B cell (primary cell): ENCODE results near the gene ZBTB21. TPM values are rescaled to one million over a fixed set of nuclear protein-coding genes. Genes with fewer than 3 reads are reported as not detected.

Experiments
- ATAC-seq: fragments of 200-7000 bp; cut with Tn5 transposase; one replicate; pipeline ENCODE4 v1.10.0; 2021; ENCODE audit warnings: low read depth, mild to moderate bottlenecking, moderate number of reproducible peaks, moderate library complexity
- CTCF ChIA-PET: fragments of 350-600 bp; sonication (Branson Sonifier 250); formaldehyde crosslinking; loops from one replicate; lab custom pipeline; 2021; ENCODE audit warnings: antibody characterized with exemption, inconsistent platforms; lab: Charles Lee
- POLR2A ChIA-PET: fragments of 350-600 bp; sonication (Branson Sonifier 250); formaldehyde crosslinking; loops from one replicate; lab custom pipeline; 2021; ENCODE audit warnings: antibody characterized with exemption; lab: Charles Lee
- DNase-seq: peaks from one replicate; pipeline ENCODE4 v3.0.0; 2013
- H2AFZ ChIP-seq: 2 replicates; pipeline ENCODE4 v1.6.1; 2012; ENCODE audit warnings: mild to moderate bottlenecking, low read depth, low read length; ENCODE audit not compliant: insufficient read depth, poor library complexity, severe bottlenecking
- H3K27ac ChIP-seq, 2 donors: 1 replicate in 1 of 2; 2 replicates in 1 of 2; pipeline ENCODE4 v1.5.1; 2012 to 2013; ENCODE audit warnings: low read length in 2 of 2, mild to moderate bottlenecking in 2 of 2, moderate library complexity in 1 of 2
- H3K27me3 ChIP-seq, 4 experiments: fragments of 200-600 bp in 1 of 4; sonication (generic) in 1 of 4; replicated peaks in 1 of 4; 1 replicate in 2 of 4; 2 replicates in 2 of 4; pipeline versions ENCODE4 v1.6.1 to v1.7.0; 2013 to 2016; ENCODE audit warnings: low read length in 3 of 4, mild to moderate bottlenecking in 2 of 4, mixed read lengths in 1 of 4, moderate library complexity in 1 of 4; ENCODE audit not compliant: insufficient read depth in 4 of 4, control insufficient read depth in 3 of 4; ENCODE audit errors: control extremely low read depth in 1 of 4
- H3K36me3 ChIP-seq, 2 experiments: replicated peaks in 1 of 2; 1 replicate in 1 of 2; 2 replicates in 1 of 2; pipeline versions ENCODE4 v1.6.1 to v1.7.1; 2013; ENCODE audit warnings: low read length in 1 of 2; ENCODE audit not compliant: insufficient read depth in 2 of 2, control insufficient read depth in 1 of 2; ENCODE audit errors: control extremely low read depth in 1 of 2, extremely low read depth in 1 of 2
- H3K4me1 ChIP-seq, 2 donors: fragments of 200-600 bp in 1 of 2; sonication (generic) in 1 of 2; 1 replicate in 1 of 2; 2 replicates in 1 of 2; pipeline versions ENCODE4 v1.5.1 to v1.6.1; 2013 to 2017; ENCODE audit warnings: low read length in 2 of 2; ENCODE audit not compliant: control insufficient read depth in 2 of 2, insufficient read depth in 2 of 2
- H3K4me2 ChIP-seq: replicated peaks from 2 replicates; pipeline ENCODE3; 2012; ENCODE audit warnings: mild to moderate bottlenecking, low read depth, low read length; ENCODE audit not compliant: poor library complexity, severe bottlenecking
- H3K4me3 ChIP-seq, 5 experiments: fragments of 200-600 bp in 1 of 5; sonication (generic) in 1 of 5; 1 replicate in 3 of 5; 2 replicates in 2 of 5; pipeline versions ENCODE4 v1.5.1 to v1.7.0; 2011 to 2016; ENCODE audit warnings: low read length in 4 of 5, mild to moderate bottlenecking in 4 of 5, low read depth in 2 of 5, control low read depth in 1 of 5, moderate library complexity in 1 of 5; ENCODE audit not compliant: insufficient read depth in 1 of 5; ENCODE audit errors: control extremely low read depth in 1 of 5, extremely low read depth in 1 of 5
- H3K79me2 ChIP-seq: fragments of 200-600 bp; sonication (generic); one replicate; pipeline ENCODE4 v1.6.0; 2016; ENCODE audit warnings: low read length; ENCODE audit not compliant: control insufficient read depth, insufficient read depth
- H3K9ac ChIP-seq: fragments of 200-600 bp; sonication (generic); 2 replicates; pipeline ENCODE4 v1.6.1; 2017; ENCODE audit warnings: mild to moderate bottlenecking, low read length, moderate library complexity
- H3K9me3 ChIP-seq, 3 donors: one replicate each; pipeline versions ENCODE4 v1.6.1 to v1.7.1; 2013; ENCODE audit warnings: low read length in 2 of 3; ENCODE audit not compliant: control insufficient read depth in 2 of 3, insufficient read depth in 1 of 3; ENCODE audit errors: control extremely low read depth in 1 of 3
- H4K20me1 ChIP-seq: 2 replicates; pipeline ENCODE4 v1.6.0; 2012; ENCODE audit warnings: mild to moderate bottlenecking, low read length; ENCODE audit not compliant: insufficient read depth, control insufficient read depth, poor library complexity, severe bottlenecking
- H3K27ac Mint-ChIP-seq: one replicate; pipeline ENCODE4 v1.8.0; 2021; ENCODE audit warnings: mixed read lengths
- H3K27me3 Mint-ChIP-seq: one replicate; pipeline ENCODE4 v1.8.0; 2021; ENCODE audit warnings: mixed read lengths
- H3K4me1 Mint-ChIP-seq: one replicate; pipeline ENCODE4 v1.8.0; 2021; ENCODE audit warnings: mixed read lengths
- H3K4me3 Mint-ChIP-seq: one replicate; pipeline ENCODE4 v1.8.0; 2021; ENCODE audit warnings: mixed read lengths
- H3K9me3 Mint-ChIP-seq: one replicate; pipeline ENCODE4 v1.8.0; 2022; ENCODE audit warnings: mixed read lengths; ENCODE audit not compliant: insufficient read depth
- EZH2 ChIP-seq: IDR thresholded peaks from 2 replicates; pipeline ENCODE4 v1.6.1; 2012; ENCODE audit warnings: borderline replicate concordance, low read depth, mild to moderate bottlenecking, moderate library complexity, low read length; ENCODE audit not compliant: insufficient read depth, poor library complexity, severe bottlenecking
- WGBS: methylation state at CpG from one replicate; pipeline ENCODE4 v1.1.5; 2013; ENCODE audit warnings: missing lambda C conversion rate; ENCODE audit not compliant: insufficient coverage; 5-methylcytosine and 5-hydroxymethylcytosine counted together
- intact Hi-C: fragments of 100-400 bp; cut with micrococcal nuclease; formaldehyde crosslinking; loops from one replicate; pipeline ENCODE4 v1.10.0; 2022
- polyA plus RNA-seq: library from polyadenylated mRNA; depleted of rRNA; stranded (reverse); fragments of >200 nt; gene quantifications from 2 replicates; pipeline ENCODE4 v1.2.3, GENCODE V29; 2012
- total RNA-seq, 2 donors: library from RNA; stranded (reverse); fragments of 120-200 nt in 1 of 2; gene quantifications; 1 replicate in 1 of 2; 2 replicates in 1 of 2; pipeline versions ENCODE4 v1.2.3 to v1.2.4, GENCODE V29; 2013 to 2022
- TF ChIP-seq, protein P1 (sequence below): fragments of 200-600 bp; IDR thresholded peaks from one replicate; pipeline ENCODE4 v1.8.0; 2022; ENCODE audit warnings: antibody characterized with exemption, mild to moderate bottlenecking

ZBTB21 gene
- total and polyA plus RNA-seq, 2 donors (not counting 1 experiment from before 2014, with no cell fraction given), result 12.4 to 40.1 TPM

GRCh38 chr21:42037516-42037915 lies 27.4 kb upstream of the ZBTB21 start:
- no peak overlapping the region for H3K9ac ChIP-seq
- 81% methylated on average over 4 of the region's 9 CpGs for WGBS
- no peak for TF ChIP-seq EZH2
- TF ChIP-seq, protein P1, sequence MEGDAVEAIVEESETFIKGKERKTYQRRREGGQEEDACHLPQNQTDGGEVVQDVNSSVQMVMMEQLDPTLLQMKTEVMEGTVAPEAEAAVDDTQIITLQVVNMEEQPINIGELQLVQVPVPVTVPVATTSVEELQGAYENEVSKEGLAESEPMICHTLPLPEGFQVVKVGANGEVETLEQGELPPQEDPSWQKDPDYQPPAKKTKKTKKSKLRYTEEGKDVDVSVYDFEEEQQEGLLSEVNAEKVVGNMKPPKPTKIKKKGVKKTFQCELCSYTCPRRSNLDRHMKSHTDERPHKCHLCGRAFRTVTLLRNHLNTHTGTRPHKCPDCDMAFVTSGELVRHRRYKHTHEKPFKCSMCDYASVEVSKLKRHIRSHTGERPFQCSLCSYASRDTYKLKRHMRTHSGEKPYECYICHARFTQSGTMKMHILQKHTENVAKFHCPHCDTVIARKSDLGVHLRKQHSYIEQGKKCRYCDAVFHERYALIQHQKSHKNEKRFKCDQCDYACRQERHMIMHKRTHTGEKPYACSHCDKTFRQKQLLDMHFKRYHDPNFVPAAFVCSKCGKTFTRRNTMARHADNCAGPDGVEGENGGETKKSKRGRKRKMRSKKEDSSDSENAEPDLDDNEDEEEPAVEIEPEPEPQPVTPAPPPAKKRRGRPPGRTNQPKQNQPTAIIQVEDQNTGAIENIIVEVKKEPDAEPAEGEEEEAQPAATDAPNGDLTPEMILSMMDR, result no peak
- H3K36me3 ChIP-seq, result no peaks in the 10 kb centered on the region
- H3K4me3 ChIP-seq, result no peak overlapping the region
- no peak for DNase-seq
- no peaks in the 10 kb centered on the region for H3K79me2 ChIP-seq
- no peak overlapping the region for H3K27ac ChIP-seq
- Mint-ChIP-seq H3K27ac (no peak overlapping the region), H3K4me1 (peaks cover 11% of the 10 kb centered on the region), H3K4me3 (no peak overlapping the region), H3K27me3 (peaks cover 8% of the 10 kb centered on the region), H3K9me3 (no peaks in the 10 kb centered on the region)
- ChIA-PET POLR2A (no interaction called here), CTCF (no interaction called here)
- H3K27me3 ChIP-seq, result no peaks in the 10 kb centered on the region
- H3K4me1 ChIP-seq, result peaks cover 0 to 5% of the 10 kb centered on the region in 2 donors
- no peak overlapping the region for H2AFZ ChIP-seq
- H3K9me3 ChIP-seq, result peaks cover 0 to 9% (median 0%) of the 10 kb centered on the region in 3 donors
- H4K20me1 ChIP-seq, result no peaks in the 10 kb centered on the region
- no peak overlapping the region for H3K4me2 ChIP-seq
- intact Hi-C loops, result no loop called here
- ATAC-seq, result no peak

- Mint-ChIP-seq H3K27me3 (peaks cover 8% of the 10 kb centered on the region), H3K27ac (no peak overlapping the region), H3K4me1 (peaks cover 11% of the 10 kb centered on the region), H3K9me3 (no peaks in the 10 kb centered on the region), H3K4me3 (no peak overlapping the region)
- peaks cover 0 to 5% of the 10 kb centered on the region in 2 donors for H3K4me1 ChIP-seq
- H3K4me2 ChIP-seq, result no peak overlapping the region
- no peak for TF ChIP-seq EZH2
- TF ChIP-seq, protein P1, result no peak
- H3K27ac ChIP-seq, result no peak overlapping the region
- intact Hi-C loops, result no loop called here
- no CpG with 5 or more reads among the region's 2 CpGs for WGBS
- no peak for ATAC-seq
- no peak overlapping the region for H3K4me3 ChIP-seq
- ChIA-PET POLR2A (no interaction called here), CTCF (interaction anchor here (1.5 kb wide), 1 partner anchor 18 kb away, joined by 8 read pairs; no protein-coding TSS in a partner anchor)
- H3K27me3 ChIP-seq, result no peaks in the 10 kb centered on the region
- no peak overlapping the region for H3K9ac ChIP-seq
- no peaks in the 10 kb centered on the region for H4K20me1 ChIP-seq
- H3K9me3 ChIP-seq, result peaks cover 0 to 9% (median 0%) of the 10 kb centered on the region in 3 donors
- H3K79me2 ChIP-seq, result no peaks in the 10 kb centered on the region
- H2AFZ ChIP-seq, result no peak overlapping the region
- H3K36me3 ChIP-seq, result no peaks in the 10 kb centered on the region
- DNase-seq, result no peak
Observed at GRCh38 chr21:42036313-42036712, 26.2 kb upstream of the ZBTB21 start.
